Measurements from ENCODE around the gene OSBP2.

GRCh38 chr22:30754971-30755758 is 60.5 kb downstream of the OSBP2 start:
- TF ChIP-seq EZH2 (IDR thresholded peaks at IDR 0.05; ENCODE audit: low read length, unreplicated experiment) (no peak), CTCF (conservative IDR thresholded peaks at IDR 0.05; ENCODE audit: low read depth, low read length) (peak; percentile 82), EZH2phosphoT487 (IDR thresholded peaks at IDR 0.05; ENCODE audit: borderline replicate concordance, low read length) (no peak)

Measured in PC-3 (cell line).